GM23338 (cell line): ENCODE measurements around the gene RNF114. TPM values are rescaled to one million over a fixed set of nuclear protein-coding genes. Genes with fewer than 3 reads are reported as not detected.

Experiments
- ATAC-seq: fragments of 200-7000 bp; cut with Tn5 transposase; 3 replicates; pipeline ENCODE4 v1.9.1; 2020
- DNase-seq: peaks from one replicate; pipeline ENCODE4 v3.0.0-alpha.2; 2015; ENCODE audit warnings: low spot score
- H2AFZ ChIP-seq: fragments of 200-600 bp; sonication (generic); 2 replicates; pipeline ENCODE4 v1.8.0; 2016; ENCODE audit warnings: antibody characterized with exemption, mild to moderate bottlenecking, moderate library complexity
- H3F3A ChIP-seq: fragments of 200-600 bp; sonication (generic); replicated peaks from 2 replicates; pipeline ENCODE4 v1.8.0; 2017; ENCODE audit warnings: antibody characterized with exemption, mixed run types, low read depth
- H3K27ac ChIP-seq: fragments of 200-600 bp; sonication (generic); 2 replicates; pipeline ENCODE4 v1.6.1; 2016; ENCODE audit warnings: low read depth
- H3K27me3 ChIP-seq: fragments of 200-600 bp; sonication (generic); 2 replicates; pipeline ENCODE4 v1.8.0; 2016; ENCODE audit warnings: mild to moderate bottlenecking, mixed run types, moderate library complexity; ENCODE audit not compliant: insufficient read depth
- H3K36me3 ChIP-seq: fragments of 200-600 bp; sonication (generic); 2 replicates; pipeline ENCODE4 v1.8.0; 2016; ENCODE audit warnings: mild to moderate bottlenecking; ENCODE audit not compliant: insufficient read depth
- H3K4me1 ChIP-seq: fragments of 200-600 bp; sonication (generic); 2 replicates; pipeline ENCODE4 v1.8.0; 2016; ENCODE audit warnings: mild to moderate bottlenecking, moderate library complexity; ENCODE audit not compliant: insufficient read depth
- H3K4me2 ChIP-seq: fragments of 200-600 bp; sonication (generic); 2 replicates; pipeline ENCODE4 v1.7.1; 2017; ENCODE audit warnings: mixed run types
- H3K4me3 ChIP-seq: fragments of 200-600 bp; sonication (generic); 2 replicates; pipeline ENCODE4 v1.6.1; 2016; ENCODE audit warnings: mixed run types
- H3K79me2 ChIP-seq: fragments of 200-600 bp; sonication (generic); replicated peaks from 2 replicates; pipeline ENCODE4 v1.8.0; 2017; ENCODE audit warnings: mild to moderate bottlenecking; ENCODE audit not compliant: insufficient read depth
- H3K9me2 ChIP-seq: fragments of 200-600 bp; sonication (generic); 2 replicates; pipeline ENCODE4 v1.8.0; 2017; ENCODE audit not compliant: insufficient read depth
- H4K20me1 ChIP-seq: fragments of 200-600 bp; sonication (generic); replicated peaks from 2 replicates; pipeline ENCODE4 v1.8.0; 2017; ENCODE audit warnings: mild to moderate bottlenecking; ENCODE audit not compliant: insufficient read depth
- H3K27ac Mint-ChIP-seq: 2 replicates; pipeline ENCODE4 v1.8.0; 2020; ENCODE audit warnings: inconsistent platforms, mild to moderate bottlenecking, moderate library complexity, mixed read lengths
- H3K27me3 Mint-ChIP-seq: 3 replicates; pipeline ENCODE4 v1.8.0; 2022; ENCODE audit warnings: low read depth, mild to moderate bottlenecking, moderate library complexity, mixed read lengths, inconsistent platforms; ENCODE audit not compliant: insufficient read depth, poor library complexity
- H3K36me3 Mint-ChIP-seq: 3 replicates; pipeline ENCODE4 v1.8.0; 2021; ENCODE audit warnings: low read depth, mild to moderate bottlenecking, inconsistent platforms, moderate library complexity, mixed read lengths
- H3K4me1 Mint-ChIP-seq: 3 replicates; pipeline ENCODE4 v1.8.0; 2020; ENCODE audit warnings: mild to moderate bottlenecking, inconsistent platforms, mixed read lengths
- H3K4me3 Mint-ChIP-seq: 3 replicates; pipeline ENCODE4 v1.8.0; 2021; ENCODE audit warnings: moderate library complexity, mild to moderate bottlenecking, inconsistent platforms, mixed read lengths
- H3K9me3 Mint-ChIP-seq: 3 replicates; pipeline ENCODE4 v1.8.0; 2020; ENCODE audit warnings: moderate library complexity, mild to moderate bottlenecking, inconsistent platforms, mixed read lengths
- CREB1 ChIP-seq: fragments of 250-450 bp; sonication (Bioruptor Pico); IDR thresholded peaks from 2 replicates; pipeline ENCODE4 v1.5.0; 2020; ENCODE audit warnings: low read depth, mild to moderate bottlenecking, moderate library complexity
- CTCF ChIP-seq, 2 experiments: fragments of 200-600 bp in 1 of 2; sonication (generic) in 1 of 2; conservative IDR thresholded peaks; 2 replicates each; pipeline versions ENCODE4 v1.5.1 to v1.6.1; 2016 to 2017; ENCODE audit warnings: antibody characterized with exemption in 2 of 2, low read depth in 2 of 2, mild to moderate bottlenecking in 2 of 2, moderate library complexity in 1 of 2
- ETS1 ChIP-seq: IDR thresholded peaks from 2 replicates; pipeline ENCODE4 v1.6.1; 2016; ENCODE audit warnings: antibody characterized with exemption
- EZH2 ChIP-seq: fragments of 200-600 bp; sonication (generic); IDR thresholded peaks from one replicate; pipeline ENCODE4 v1.8.0; 2017; ENCODE audit warnings: antibody characterized with exemption, mild to moderate bottlenecking, low read depth; ENCODE audit not compliant: unreplicated experiment
- EZH2phosphoT487 ChIP-seq: fragments of 200-600 bp; sonication (generic); IDR thresholded peaks from one replicate; pipeline ENCODE4 v1.8.1; 2018; ENCODE audit warnings: antibody characterized with exemption; ENCODE audit not compliant: unreplicated experiment
- JUNB ChIP-seq: IDR thresholded peaks from one replicate; pipeline ENCODE4 v1.6.1; 2016; ENCODE audit warnings: antibody characterized with exemption; ENCODE audit not compliant: unreplicated experiment
- NANOG ChIP-seq: IDR thresholded peaks from 2 replicates; pipeline ENCODE4 v1.6.1; 2016; ENCODE audit warnings: antibody characterized with exemption, borderline replicate concordance
- POLR2AphosphoS5 ChIP-seq: IDR thresholded peaks from 2 replicates; pipeline ENCODE4 v1.6.1; 2016; ENCODE audit warnings: antibody characterized with exemption, low read depth
- REST ChIP-seq: IDR thresholded peaks from one replicate; pipeline ENCODE4 v1.6.1; 2018; ENCODE audit warnings: antibody characterized with exemption; ENCODE audit not compliant: unreplicated experiment
- STAT1 ChIP-seq: IDR thresholded peaks from one replicate; pipeline ENCODE4 v1.6.1; 2016; ENCODE audit warnings: antibody characterized with exemption; ENCODE audit not compliant: unreplicated experiment
- ZNF114 ChIP-seq: fragments of 250-450 bp; sonication (Bioruptor Pico); IDR thresholded peaks from 2 replicates; pipeline ENCODE4 v1.5.0; 2020; ENCODE audit warnings: mild to moderate bottlenecking, moderate library complexity
- ZNF331 ChIP-seq: fragments of 250-450 bp; sonication (Bioruptor Pico); IDR thresholded peaks from 2 replicates; pipeline ENCODE4 v1.5.0; 2020; ENCODE audit warnings: low read depth, mild to moderate bottlenecking, moderate library complexity
- ZNF462 ChIP-seq: fragments of 250-450 bp; sonication (Bioruptor Pico); IDR thresholded peaks from 2 replicates; pipeline ENCODE4 v1.5.0; 2020; ENCODE audit warnings: mild to moderate bottlenecking, moderate library complexity
- polyA plus RNA-seq: library from polyadenylated mRNA; unstranded; fragments of >200 nt; fragmentation: Nextera tagmentation; extraction: Ambion mirVana; gene quantifications from 2 replicates; pipeline ENCODE4 v1.2.1, GENCODE V29; 2016
- total RNA-seq: library from RNA; depleted of rRNA; stranded (reverse); fragments of >200 nt; shearing (Covaris generic); gene quantifications from 2 replicates; pipeline ENCODE4 v1.2.3, GENCODE V29; 2014

The RNF114 gene
- total and polyA plus RNA-seq, 2 experiments from 2014 or later: 155 to 279 TPM

GRCh38 chr20:49981218-49982071, 45.2 kb downstream of the RNF114 start:
- no peak for DNase-seq
- peaks cover 42% of the 10 kb centered on the region for H3K27me3 Mint-ChIP-seq

More at GRCh38 chr20:49981218-49982071, 45.2 kb downstream of the RNF114 start:
- peak overlapping the region; percentile 97; the same call in 1 of the 2 replicates for H2AFZ ChIP-seq
- H3K27ac Mint-ChIP-seq: no peak overlapping the region
- H3K9me2 ChIP-seq: no peaks in the 10 kb centered on the region
- H3K79me2 ChIP-seq: peaks cover 9% of the 10 kb centered on the region
- peaks cover 52% of the 10 kb centered on the region for H3K4me1 ChIP-seq
- peak overlapping the region; percentile 90 for H3K4me3 ChIP-seq
- ATAC-seq: no peak
- TF ChIP-seq CREB1 (no peak), POLR2AphosphoS5 (no peak), ETS1 (no peak), ZNF331 (CRISPR knock-in tag) (no peak), NANOG (no peak), EZH2 (no peak), JUNB (no peak), EZH2phosphoT487 (no peak), CTCF (conservative IDR thresholded peaks at IDR 0.05; ENCODE audit: low read depth in 2 of 2) (no peak), ZNF462 (CRISPR knock-in tag) (no peak), STAT1 (no peak), ZNF114 (CRISPR knock-in tag) (no peak), REST (no peak)
- H3K4me1 Mint-ChIP-seq: peaks cover 60% of the 10 kb centered on the region
- peaks cover 3% of the 10 kb centered on the region; the same call in 1 of the 3 replicates for H3K9me3 Mint-ChIP-seq
- H3F3A ChIP-seq: 0 out of 2 replicates have a peak, but pooled peaks cover 14% of the 10 kb centered on the region
- peaks cover 16% of the 10 kb centered on the region for H3K36me3 Mint-ChIP-seq
- peak overlapping the region; percentile 62 for H3K4me3 Mint-ChIP-seq
- H3K4me2 ChIP-seq: peak overlapping the region; percentile 86
- H4K20me1 ChIP-seq: 0 out of 2 replicates have a peak, but pooled peaks cover 5% of the 10 kb centered on the region
- H3K36me3 ChIP-seq: no peaks in the 10 kb centered on the region
- peaks cover 41% of the 10 kb centered on the region for H3K27me3 ChIP-seq
- H3K27ac ChIP-seq: no peak overlapping the region
